Activated CD4-positive, alpha-beta T cell treated with anti-CD3 and anti-CD28 coated beads, Interleukin-2, amount 50 U/mL, for 4 hours (primary cell): Measurements from ENCODE around the gene NUAK1.

ENCODE experiments used
- DNase-seq, 2 experiments: peaks; one replicate each; pipeline ENCODE4 v3.0.0-alpha.2; 2020

The NUAK1 gene

DNA sequence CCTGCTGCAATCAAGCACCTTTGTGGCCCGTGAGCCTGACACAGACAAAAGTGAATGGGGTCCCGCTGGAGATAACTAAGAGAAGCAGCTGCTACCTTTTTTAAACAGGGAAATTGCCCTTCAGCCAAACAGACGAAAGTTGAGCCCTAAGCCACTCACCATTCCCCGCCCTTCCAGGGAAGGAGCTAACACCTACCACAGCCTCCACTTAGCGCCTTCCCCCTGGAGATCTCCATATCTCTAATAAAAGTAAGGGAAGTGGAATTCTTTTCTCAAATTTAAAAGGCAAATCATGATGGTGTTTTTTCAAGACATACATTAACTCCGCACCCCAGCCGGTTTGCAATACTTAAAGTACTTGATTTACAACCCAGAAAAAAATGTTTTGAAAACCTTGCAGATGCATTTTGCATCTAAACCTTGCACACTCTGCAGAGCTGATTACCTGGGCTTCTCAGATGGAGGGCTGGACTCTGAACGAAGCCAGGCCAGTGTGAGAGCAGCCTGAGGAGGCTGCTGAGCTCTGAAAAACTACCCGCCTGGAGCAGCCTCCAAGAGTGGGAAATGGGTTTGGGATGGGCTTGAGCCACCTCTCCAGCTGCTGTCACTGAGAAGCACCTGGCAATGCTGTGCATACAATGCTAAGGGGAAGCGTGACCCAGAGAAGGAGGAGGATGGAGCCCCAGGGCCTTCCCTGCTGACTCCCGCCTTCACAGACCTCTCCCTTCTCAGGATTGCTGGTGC, 10.0 kb downstream of the NUAK1 start:
- no peak for DNase-seq

DNA sequence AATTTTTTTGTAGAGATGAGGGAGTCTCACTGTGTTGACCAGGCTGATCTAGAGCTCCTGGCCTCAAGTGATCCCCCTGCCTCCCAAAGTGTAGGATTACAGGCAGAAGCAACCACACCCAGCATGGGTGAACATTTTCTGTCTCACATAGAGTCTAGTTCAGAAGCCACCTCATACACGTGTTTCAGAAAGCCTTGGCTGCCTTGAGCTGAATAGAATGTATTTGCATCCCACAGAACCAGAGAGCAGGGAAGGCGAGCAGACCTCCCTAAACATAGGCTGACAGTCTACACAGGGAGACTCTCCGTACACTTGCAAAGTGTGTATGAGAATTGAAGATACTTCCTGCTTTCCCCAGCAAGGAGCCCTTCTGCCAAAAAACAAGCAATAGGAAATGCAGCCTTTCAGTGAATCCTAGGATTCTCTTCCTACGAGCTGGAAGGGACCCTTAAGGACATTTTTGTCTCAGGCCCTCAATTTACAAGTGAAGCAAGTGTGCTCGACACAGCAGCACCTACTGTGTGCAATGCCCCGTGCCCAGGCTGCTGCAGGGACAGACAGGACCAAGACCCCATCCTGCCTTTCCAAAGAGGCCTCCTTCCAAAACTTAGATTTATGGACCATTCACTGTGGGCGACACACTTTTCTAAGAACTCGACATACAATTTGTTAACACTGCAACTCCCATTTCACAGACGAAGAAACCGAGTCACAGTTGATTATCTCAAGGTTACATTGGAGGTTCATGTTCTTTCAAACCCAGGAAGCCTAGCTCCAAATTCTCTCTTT, 11.2 kb downstream of the NUAK1 start:
- no peak for DNase-seq

- no peak for DNase-seq
Observed at GRCh38 chr12:106126441-106127337, 12.1 kb downstream of the NUAK1 start.

- no peak for DNase-seq
Observed at GRCh38 chr12:106125351-106126095, 13.2 kb downstream of the NUAK1 start.

DNA sequence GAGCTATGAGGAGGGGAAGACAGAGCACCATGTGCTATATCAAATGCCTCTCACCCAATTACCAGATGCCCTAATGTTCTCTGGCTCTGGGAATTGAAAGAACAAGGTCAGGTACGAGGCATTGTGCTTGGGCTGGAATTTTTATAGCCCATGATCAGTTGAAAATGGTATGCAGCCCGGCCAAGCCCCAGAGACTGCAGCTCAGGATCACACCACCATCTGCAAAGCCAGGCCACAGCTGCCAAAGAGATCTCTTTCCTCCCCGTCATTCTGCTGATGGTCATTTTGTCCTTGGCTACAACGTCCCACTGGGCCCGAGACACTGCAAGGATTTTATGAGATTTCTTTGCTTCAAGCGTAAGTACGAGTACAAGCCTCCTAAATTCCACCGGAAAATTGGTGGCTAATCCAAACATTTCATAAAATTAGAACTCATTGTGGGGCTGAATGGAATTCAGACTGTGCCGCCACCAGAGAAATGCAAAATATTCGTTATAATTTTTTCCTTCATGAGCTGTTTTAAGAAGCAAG, 15.1 kb downstream of the NUAK1 start:
- no peak for DNase-seq

DNA sequence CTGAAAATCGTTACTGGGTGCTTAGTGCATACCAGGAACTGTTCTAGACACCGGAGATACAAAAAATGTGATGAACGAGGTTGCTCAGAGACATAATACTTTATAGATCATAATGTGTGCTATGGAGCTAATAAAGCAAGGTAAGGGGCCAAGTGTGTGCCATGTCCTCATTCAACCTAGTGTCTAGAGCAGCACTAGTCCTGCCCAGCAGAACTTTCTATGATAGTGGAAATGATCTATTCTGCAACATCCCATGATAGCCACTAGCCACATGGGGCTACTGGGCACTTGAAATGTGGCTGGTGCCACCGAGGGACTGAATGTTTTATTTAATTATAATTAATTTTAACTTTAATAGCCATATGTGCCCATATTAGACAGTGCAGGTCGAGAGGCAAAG, 15.6 kb downstream of the NUAK1 start:
- no peak for DNase-seq

DNA sequence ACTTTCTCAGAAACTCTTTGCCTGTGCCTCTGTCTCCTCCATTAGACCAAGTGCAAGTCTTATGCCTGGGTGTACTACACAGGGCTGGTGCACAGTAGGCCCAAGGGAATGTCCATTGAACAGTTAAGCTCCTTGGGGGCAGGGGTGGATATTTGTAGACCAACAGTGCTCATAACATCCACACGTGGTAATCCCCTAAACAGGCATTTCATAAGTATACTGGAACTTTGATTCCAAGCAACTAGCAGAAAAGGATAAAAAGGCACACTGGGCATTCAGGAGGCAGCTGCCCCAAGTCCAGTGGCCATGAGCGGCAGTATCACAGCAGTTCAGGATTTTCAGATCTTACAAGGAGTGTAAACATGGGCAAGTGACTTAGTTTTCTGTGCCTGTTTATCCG, 16.8 kb downstream of the NUAK1 start:
- no peak for DNase-seq

DNA sequence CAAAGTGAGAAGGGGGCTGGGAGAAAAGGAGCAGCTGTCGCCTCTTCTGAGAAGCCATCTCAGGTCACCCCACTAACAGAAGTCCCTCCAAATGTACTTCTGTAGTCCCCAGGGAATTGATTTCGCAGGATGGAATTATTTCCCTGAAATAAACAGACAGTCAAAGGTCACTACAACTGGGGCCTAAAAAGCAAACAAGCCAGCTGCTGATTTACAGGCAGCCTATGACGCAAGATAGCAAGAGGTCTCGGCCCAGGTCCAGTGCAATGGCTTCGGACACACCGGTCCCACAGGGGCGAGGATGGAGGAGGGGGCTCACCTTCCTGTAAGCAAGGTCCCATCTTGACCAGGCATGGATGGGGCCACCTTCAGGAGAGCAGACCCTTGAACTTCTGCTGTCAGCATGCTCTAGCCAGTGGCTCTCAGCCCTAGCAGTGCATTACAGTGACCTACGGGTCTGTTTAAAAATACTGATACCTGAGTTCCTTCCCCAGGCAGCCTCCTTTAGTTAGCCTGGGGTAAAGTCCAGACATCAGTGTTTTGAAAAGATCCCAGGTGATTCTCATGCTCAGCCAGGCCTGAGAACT, 18.1 kb downstream of the NUAK1 start:
- DNase-seq, result no peak

DNA sequence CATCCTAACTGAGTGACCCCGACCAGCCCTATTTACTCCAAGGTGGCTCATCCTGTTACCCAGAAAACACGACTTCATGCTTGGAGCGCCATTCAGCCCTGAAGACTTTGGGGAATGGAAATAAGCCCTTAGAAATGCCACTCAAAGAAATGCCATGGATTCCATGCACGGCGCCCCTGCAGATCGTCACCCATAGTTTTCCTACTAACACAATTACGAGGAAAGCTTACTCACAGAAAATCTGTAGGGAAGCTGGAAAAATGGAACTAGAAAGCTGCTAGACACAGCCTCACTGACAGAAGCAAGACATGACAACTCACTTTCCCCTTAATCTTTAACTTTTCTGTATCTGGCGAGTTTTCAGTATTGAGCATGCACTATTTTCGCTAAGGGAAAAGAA, 19.5 kb downstream of the NUAK1 start:
- no peak for DNase-seq

- DNase-seq, result no peak
Observed at GRCh38 chr12:106118381-106119130, 20.2 kb downstream of the NUAK1 start.

DNA sequence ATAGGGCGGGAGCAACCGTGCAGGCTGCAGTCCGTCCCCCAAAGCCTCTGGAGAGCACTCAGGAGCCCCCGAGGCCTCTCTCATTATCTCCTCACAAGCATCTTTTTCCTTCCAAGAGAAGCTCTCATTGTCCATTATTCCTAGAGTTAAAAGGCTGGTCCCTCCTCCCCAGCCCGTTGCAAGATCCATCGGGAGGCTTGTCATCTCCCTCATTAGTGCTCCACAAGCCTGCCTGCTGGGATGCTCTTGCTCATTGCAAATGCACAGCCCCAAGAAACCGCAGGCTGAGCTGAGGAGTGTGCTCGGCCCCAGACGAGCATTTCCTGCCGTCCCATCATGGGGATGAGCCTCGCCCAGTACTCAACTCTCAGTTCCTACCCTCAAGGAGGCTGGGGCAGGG, 23.3 kb downstream of the NUAK1 start:
- no peak for DNase-seq

DNA sequence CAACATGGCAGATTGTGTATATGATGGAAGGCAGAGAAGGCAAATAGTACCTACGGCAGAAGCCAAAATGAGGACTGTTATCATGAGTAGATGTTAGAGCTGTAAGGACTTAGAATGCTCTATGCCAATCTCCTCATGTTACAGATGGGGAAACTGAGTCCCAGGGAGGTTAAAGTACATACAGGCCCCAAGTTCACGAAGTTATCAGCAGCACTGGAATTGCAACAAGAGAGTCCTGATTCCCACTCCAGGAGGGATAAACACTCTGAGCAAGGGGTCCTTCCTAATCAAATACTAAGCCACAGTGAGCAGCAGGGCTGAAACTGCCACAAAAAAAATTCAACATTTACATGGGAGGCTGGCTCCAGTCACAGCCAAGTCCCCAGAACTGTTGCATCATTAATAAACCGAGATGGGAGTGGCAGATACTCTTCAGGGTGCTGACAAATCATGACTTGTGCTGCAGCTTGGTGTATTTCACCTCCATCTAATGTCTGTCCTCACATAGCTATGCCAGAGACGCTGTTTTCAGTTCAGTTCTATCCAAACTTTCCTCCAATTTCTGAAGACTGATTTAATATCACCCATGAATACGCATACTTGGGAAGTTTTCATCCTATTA, 24.2 kb downstream of the NUAK1 start:
- no peak for DNase-seq

DNA sequence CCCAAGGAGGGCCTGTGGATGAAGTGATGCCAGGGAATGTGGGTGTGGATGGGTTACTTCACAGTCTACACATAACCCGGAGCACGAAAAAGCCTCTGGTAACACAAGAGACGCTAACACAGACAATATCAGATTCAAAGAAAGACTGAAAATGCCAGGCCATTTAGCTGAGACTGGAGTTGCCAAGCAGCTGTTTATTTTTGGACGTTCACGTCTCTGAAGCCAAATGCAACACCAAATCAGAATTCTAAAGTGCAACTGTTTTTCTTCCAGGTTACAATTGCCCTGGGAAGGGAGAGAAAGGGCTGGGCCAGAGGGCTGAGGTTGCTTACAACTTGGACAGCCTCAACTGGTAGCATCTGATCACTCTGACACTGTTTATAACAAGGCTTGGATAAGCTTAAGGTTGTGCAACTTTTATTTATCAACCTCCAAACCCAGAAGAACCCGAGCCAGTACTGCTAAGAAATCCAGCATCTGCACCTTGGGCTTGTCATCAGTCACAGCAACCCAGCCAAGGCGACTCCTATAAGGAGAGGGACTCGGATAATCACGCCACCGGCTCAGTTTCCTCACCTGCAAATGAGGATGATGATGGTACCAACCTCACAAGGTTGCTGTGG, 24.8 kb downstream of the NUAK1 start:
- DNase-seq, result no peak

GRCh38 chr12:106113446-106113823, 25.3 kb downstream of the NUAK1 start:
- DNase-seq, result no peak

DNA sequence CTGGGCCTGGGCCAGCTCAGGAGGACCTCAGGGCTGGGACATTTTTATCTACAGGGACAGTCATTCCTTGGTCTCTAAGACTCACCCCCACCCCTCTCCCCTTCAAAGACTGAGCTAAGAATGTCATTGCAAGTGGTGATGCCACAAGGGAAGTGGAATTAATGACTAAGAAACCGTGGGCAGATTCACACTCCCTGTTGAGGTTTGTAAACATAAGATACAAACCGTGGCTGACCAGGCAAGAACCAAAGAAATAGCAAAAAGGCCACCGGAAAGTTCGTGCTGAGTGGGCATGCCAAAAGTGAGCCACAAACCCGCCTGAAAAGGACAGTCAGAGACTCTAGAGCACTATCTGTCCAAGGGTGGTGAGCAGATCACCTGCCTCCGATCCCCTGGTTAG, 25.7 kb downstream of the NUAK1 start:
- DNase-seq, result no peak

- DNase-seq, result no peak
Observed at GRCh38 chr12:106112145-106112821, 26.5 kb downstream of the NUAK1 start.

DNA sequence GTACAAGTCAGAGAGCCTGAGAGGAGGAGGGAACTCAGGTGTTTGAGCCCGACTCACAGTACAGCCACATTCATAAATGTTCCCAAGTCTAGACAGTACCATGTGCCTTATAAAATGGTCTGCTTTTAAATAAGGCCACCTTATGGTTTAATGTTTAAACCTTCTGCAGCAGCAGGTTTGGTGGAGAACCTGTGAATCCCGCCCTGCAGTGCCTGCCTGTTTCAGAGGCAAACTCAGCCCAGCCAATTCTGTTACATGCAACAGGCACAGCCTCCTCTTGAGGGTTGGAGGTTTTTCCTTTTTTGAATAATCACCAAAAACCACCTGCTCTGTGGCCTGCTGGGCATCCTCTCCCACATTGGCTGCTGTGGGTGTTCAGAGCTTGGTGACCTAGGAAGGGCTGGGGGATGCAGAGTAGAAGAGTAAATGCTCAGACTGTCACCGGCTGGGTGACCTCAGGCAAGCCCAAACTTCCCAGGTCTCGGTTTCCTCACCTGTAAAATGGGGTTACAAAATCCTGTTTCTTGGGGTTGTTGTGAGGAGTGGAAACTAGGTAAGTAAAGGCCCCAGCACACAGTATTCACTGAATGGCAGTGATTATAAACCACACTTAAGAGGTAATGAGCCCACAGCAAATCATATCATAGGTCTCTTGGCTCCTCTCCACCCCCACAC, 28.0 kb downstream of the NUAK1 start:
- no peak for DNase-seq

GRCh38 chr12:106109168-106109910, 29.4 kb downstream of the NUAK1 start:
- no peak for DNase-seq
